ENCODE results near the gene F10. TPM values are rescaled to one million over a fixed set of nuclear protein-coding genes. Genes with fewer than 3 reads are reported as not detected.

Gene F10
- total RNA-seq, 2 donors from 2014 or later = 21.9 to 27.5 TPM

GRCh38 chr13:113095146-113096051 lies 27.2 kb upstream of the F10 start:
- no peaks in the 10 kb centered on the region for H3K36me3 ChIP-seq
- DNase-seq (ENCODE audit: low spot score) = no peak
- no peak for TF ChIP-seq CTCF (IDR thresholded peaks at IDR 0.05)

GRCh38 chr13:113096052-113096744 lies 26.4 kb upstream of the F10 start:
- H3K9me3 ChIP-seq = no peaks in the 10 kb centered on the region
- no peak for DNase-seq (ENCODE audit: low spot score)
- H3K36me3 ChIP-seq = no peaks in the 10 kb centered on the region
- no peak overlapping the region for H3K4me3 ChIP-seq
- no peaks in the 10 kb centered on the region for H3K27me3 ChIP-seq
- no peak overlapping the region for H3K27ac ChIP-seq
- no peaks in the 10 kb centered on the region for H3K4me1 ChIP-seq
- TF ChIP-seq CTCF (IDR thresholded peaks at IDR 0.05) = no peak

More at GRCh38 chr13:113095146-113096051, 27.2 kb upstream of the F10 start:
- Histone ChIP-seq H3K4me1 (no peaks in the 10 kb centered on the region), H3K9me3 (no peaks in the 10 kb centered on the region), H3K4me3 (no peak overlapping the region), H3K27me3 (no peaks in the 10 kb centered on the region), H3K27ac (no peak overlapping the region)

- no peak overlapping the region for H3K27ac ChIP-seq
- no peak overlapping the region for H3K4me3 ChIP-seq
- no peaks in the 10 kb centered on the region for H3K9me3 ChIP-seq
- TF ChIP-seq CTCF (IDR thresholded peaks at IDR 0.05) = no peak
- H3K36me3 ChIP-seq = no peaks in the 10 kb centered on the region
- H3K4me1 ChIP-seq = no peaks in the 10 kb centered on the region
- H3K27me3 ChIP-seq = no peaks in the 10 kb centered on the region
- no peak for DNase-seq (ENCODE audit: low spot score)
Measured at GRCh38 chr13:113096745-113097305, 25.8 kb upstream of the F10 start.

GRCh38 chr13:113097651-113098050 lies 24.9 kb upstream of the F10 start:
- Histone ChIP-seq H3K27me3 (no peaks in the 10 kb centered on the region), H3K9me3 (no peaks in the 10 kb centered on the region), H3K36me3 (no peaks in the 10 kb centered on the region), H3K27ac (no peak overlapping the region), H3K4me1 (no peaks in the 10 kb centered on the region), H3K4me3 (no peak overlapping the region)
- no peak for TF ChIP-seq CTCF (IDR thresholded peaks at IDR 0.05)
- no peak for DNase-seq (ENCODE audit: low spot score)

- DNase-seq (ENCODE audit: low spot score) = no peak
- Histone ChIP-seq H3K4me1 (no peaks in the 10 kb centered on the region), H3K4me3 (no peak overlapping the region), H3K9me3 (no peaks in the 10 kb centered on the region), H3K27me3 (no peaks in the 10 kb centered on the region), H3K27ac (no peak overlapping the region), H3K36me3 (no peaks in the 10 kb centered on the region)
- TF ChIP-seq CTCF (IDR thresholded peaks at IDR 0.05) = no peak
Measured at GRCh38 chr13:113098162-113098732, 24.4 kb upstream of the F10 start.

Measured in right atrium auricular region (tissue), 2 donors.